Stimulated activated CD8-positive, alpha-beta memory T cell treated with anti-CD3 and anti-CD28 coated beads, Interleukin-7, amount 100 ng/mL, for 4 hours (primary cell): ENCODE data around the gene SYTL3.
"Not testable (repeated sequence)": the region's sequence is repeated elsewhere in the genome, so short reads cannot be mapped to it uniquely, and the experiment has no call there.

Experiments used
- DNase-seq, 2 donors: peaks; one replicate each; pipeline ENCODE4 v3.0.0-alpha.2; 2020; ENCODE audit warnings: low read depth in 2 of 2

SYTL3 gene

GRCh38 chr6:158688860-158689259 is 39.0 kb downstream of the SYTL3 start:
- no peak for DNase-seq

DNA sequence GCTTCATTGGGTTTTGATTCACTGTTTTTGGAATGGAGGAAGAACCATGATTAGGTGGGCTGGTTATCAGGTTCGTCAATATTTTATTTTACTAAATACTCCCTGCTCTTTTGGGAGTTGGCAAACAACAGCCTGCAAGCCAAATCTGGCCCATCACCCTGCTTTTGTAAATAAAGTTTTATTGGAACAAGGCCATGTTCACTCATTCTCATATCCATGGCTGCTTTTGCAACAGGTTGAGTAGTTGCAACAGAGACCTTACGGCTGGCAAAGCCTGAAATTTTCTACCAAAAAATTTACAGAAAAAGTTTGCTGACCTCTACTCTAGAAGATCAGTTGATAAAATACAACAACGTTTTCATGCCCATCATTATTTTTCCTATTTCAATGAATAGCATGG is 45.1 kb downstream of the SYTL3 start:
- no peak for DNase-seq

DNA sequence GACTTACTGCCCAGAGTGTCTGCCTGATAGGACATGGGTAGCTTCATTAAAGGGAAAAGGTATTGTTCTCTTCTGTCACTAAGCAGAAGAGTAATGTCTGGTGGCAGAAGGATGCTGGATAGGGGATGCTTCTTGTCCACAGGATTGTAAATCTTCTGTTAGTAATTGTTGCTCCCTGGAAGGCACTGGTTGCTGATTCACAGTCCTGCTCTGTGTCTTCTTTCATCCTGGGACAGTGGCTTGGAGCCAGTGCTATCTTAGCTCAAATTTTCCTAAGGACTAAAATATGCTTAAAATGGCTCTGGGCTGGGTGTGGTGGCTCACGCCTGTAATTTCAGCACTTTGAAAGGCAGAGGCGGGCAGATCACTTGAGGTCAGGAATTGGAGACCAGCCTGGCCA is 48.0 kb downstream of the SYTL3 start:
- DNase-seq = no peak

- DNase-seq = no peak
Measured at GRCh38 chr6:158698931-158699330, 49.1 kb downstream of the SYTL3 start.

- not testable (repeated sequence) for DNase-seq
Measured at GRCh38 chr6:158701268-158701667, 51.4 kb downstream of the SYTL3 start.

DNA sequence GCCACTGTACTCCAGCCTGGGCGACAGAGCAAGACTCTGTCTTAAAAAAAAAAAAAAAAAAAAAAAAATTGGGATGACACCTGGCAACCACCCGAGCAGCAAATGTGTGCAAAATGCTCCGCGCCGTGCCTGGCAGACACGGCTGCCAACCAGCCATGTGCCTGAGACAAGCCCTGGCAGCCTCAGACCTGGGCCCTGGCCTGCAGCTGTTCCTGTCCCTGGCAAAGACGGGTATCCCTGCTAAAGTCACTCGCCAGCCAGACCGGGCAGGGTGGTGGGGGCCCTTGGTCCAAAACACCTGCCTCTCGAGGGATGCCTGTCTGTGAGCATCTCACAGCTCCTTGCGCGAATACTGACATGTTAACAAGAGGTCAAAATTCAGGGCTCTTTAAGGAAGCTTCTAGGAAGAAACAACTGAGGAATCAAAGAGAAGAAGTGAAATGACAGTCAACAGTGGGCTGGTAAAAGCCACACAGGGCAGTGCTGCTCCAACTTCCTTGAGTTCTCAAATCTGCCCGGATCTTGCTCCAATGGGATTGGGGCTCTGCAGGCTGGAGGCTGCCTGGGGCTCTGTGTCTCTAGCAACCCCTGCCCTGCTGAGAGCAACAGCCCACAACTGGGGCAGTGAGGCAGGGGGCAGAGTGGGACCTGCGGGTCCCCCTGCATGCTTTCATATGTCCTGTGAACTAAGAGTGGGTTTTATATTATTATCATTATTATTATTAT is 53.4 kb downstream of the SYTL3 start:
- no peak for DNase-seq

- DNase-seq = peak; percentile 24 to 64
Measured at GRCh38 chr6:158703837-158704822, 54.3 kb downstream of the SYTL3 start.

DNA sequence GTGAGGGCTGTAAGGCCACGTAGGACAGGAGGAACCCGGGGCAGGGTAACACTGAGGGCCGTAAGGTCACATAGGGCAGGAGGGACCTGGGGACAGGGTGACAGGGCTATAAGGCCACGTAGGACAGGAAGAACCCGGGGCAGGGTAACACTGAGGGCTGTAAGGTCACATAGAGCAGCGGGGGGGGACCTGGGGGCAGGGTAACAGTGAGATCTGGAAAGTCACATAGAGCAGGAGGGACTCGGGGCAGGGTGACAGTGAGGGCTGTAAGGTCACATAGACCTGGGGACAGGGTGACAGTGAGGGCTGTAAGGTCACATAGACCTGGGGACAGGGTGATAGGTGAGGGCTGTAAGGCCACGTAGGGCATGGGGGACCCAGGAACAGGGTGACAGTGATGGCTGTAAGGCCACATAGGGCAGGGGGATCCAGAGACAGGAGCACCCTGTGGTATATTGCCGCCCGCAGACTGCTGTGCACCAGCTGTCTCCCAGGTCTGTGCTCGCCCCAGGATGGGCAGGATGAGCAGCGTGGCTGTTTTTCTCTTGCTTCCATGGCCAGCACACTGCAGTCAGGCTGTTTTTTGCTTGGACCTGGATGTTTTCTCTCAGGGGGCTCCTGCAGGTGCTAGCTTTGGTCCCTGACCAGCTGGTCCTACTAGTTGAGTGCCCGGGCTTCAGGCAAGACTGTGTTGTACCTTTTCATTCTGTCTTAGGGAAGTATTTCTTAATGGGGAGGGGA is 55.7 kb downstream of the SYTL3 start:
- no peak for DNase-seq

GRCh38 chr6:158706369-158706982 is 56.6 kb downstream of the SYTL3 start:
- no peak for DNase-seq

GRCh38 chr6:158707120-158707820 is 57.4 kb downstream of the SYTL3 start:
- no peak for DNase-seq

DNA sequence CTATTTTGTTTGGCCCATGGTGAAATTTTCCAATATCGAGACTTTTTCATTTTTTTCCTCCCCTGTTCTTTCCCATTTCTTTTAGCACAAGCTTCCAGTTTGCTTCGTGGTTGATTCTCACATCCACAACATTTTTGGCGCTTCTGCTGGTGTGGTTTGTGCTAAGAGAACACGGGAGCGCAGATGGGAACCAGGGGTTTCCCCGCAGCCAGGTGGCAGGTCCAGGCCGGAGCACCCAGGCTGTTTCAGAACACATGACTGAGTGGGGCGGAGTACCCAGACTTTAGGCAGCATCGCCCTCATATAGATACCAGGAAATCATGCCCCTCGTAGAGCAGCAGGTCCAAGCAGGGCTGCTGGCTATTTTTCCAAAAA is 58.0 kb downstream of the SYTL3 start:
- no peak for DNase-seq

DNA sequence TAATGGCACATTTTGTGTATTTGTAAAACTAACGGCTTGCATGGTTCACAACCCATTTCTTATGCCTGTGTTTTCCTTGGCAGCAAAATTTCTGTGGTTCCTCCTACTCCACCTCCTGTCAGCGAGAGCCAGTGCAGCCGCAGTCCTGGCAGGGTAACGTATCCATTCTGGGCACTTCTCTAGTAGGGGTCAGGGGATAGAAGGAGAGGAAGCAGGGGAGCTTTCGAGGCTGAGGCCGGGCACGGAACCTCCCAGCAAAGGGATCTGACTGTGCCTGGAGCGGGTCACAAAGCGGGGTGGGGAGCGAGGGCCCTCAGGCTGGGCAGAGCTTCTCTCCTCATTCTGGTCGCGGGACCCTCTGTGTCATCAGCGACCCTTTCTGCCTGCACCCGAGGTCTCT is 58.4 kb downstream of the SYTL3 start:
- no peak for DNase-seq

GRCh38 chr6:158709809-158710208 is 60.0 kb downstream of the SYTL3 start:
- no peak for DNase-seq

DNA sequence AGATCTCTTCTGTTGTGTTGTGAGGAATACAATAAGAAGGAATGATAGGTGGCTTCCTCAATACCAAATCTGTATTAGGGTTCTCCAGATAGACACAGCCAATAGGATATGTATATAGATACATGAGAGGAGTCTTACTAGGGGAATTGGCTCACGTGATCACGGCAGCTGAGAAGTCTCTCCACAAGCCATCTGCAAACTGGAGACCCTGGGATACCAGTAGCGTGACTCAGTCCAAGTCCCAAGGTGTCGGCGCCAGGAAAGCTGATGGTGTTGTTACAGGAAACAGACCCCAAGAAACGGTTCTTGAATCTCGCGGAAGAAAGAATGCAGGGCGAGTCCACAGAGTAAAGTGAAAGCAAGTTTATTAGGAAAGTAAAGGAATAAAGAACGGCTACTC is 61.4 kb downstream of the SYTL3 start:
- no peak for DNase-seq

GRCh38 chr6:158713469-158713868 is 63.6 kb downstream of the SYTL3 start:
- DNase-seq = no peak

DNA sequence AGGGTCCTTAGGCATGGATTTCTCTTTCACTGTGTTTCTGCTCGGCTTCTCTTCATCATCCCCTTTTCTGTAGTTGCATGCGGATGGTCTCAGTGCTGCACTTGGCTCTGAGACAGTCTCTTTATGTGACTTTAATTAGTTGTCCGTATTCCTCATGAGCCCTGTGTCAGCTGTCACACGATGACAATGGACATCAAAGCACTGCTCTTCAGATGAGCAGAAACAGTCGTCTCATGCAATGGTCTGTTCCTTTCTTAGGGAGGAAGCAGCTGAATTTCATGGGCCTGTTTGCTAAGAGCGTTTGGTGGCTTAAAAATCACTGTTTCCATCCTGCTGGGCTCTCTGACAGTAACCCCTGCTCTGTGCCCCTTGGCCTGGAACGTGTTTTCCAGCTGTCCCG is 64.9 kb downstream of the SYTL3 start:
- no peak for DNase-seq

- no peak for DNase-seq
Measured at GRCh38 chr6:158715330-158716311, 65.8 kb downstream of the SYTL3 start.

GRCh38 chr6:158717341-158718330 is 67.8 kb downstream of the SYTL3 start:
- peak in 1 of 2 donors; percentile 20 for DNase-seq
